Astrocyte of the cerebellum (primary cell): ENCODE results near the gene SELL.
A peak's percentile ranks its signal among the peaks of the same experiment; 100 is the strongest.

Experiments
- DNase-seq: peaks from one replicate; pipeline ENCODE4 v3.0.0-alpha.2; 2011; ENCODE audit warnings: low read depth
- H3K4me3 ChIP-seq: 2 replicates; pipeline ENCODE4 v1.5.1; 2011; ENCODE audit warnings: mild to moderate bottlenecking, low read depth, low read length, moderate library complexity
- CTCF ChIP-seq: IDR thresholded peaks from 2 replicates; pipeline ENCODE4 v1.5.1; 2012; ENCODE audit warnings: low read length, low read depth, moderate library complexity, mild to moderate bottlenecking; ENCODE audit errors: missing control alignments
- in situ Hi-C: cut with HindIII; loops from 2 replicates; pipeline ENCODE4 v1.10.0; 2017; ENCODE audit warnings: low sequenced_read_pairs

SELL gene

GRCh38 chr1:169711469-169712308 lies at the start of gene SELL:
TSS of gene SELL (minus strand) at chr1:169711620. CDS start at chr1:169711498, 122 bp downstream.
- peak; percentile 51 for DNase-seq
- in situ Hi-C loops, result no loop called here
- peak; percentile 94 for TF ChIP-seq CTCF
- H3K4me3 ChIP-seq, result peak within 1 kb of the TSS; percentile 17

GRCh38 chr1:169759038-169759437 lies 47.6 kb upstream of the SELL start:
- no peak for TF ChIP-seq CTCF
- H3K4me3 ChIP-seq, result no peak overlapping the region
- in situ Hi-C loops, result no loop called here
- no peak for DNase-seq

- TF ChIP-seq CTCF, result no peak
- no peak overlapping the region for H3K4me3 ChIP-seq
- in situ Hi-C loops, result no loop called here
- DNase-seq, result no peak
Measured at GRCh38 chr1:169753549-169753948, 42.1 kb upstream of the SELL start.

GRCh38 chr1:169750041-169750440 lies 38.6 kb upstream of the SELL start:
- in situ Hi-C loops, result no loop called here
- no peak overlapping the region for H3K4me3 ChIP-seq
- TF ChIP-seq CTCF, result no peak
- DNase-seq, result no peak

GRCh38 chr1:169746550-169746949 lies 35.1 kb upstream of the SELL start:
- TF ChIP-seq CTCF, result no peak
- no peak overlapping the region for H3K4me3 ChIP-seq
- in situ Hi-C loops, result no loop called here
- no peak for DNase-seq

GRCh38 chr1:169745015-169745861 lies 33.8 kb upstream of the SELL start:
- in situ Hi-C loops, result no loop called here
- peak; percentile 74 for DNase-seq

More at GRCh38 chr1:169745015-169745861, 33.8 kb upstream of the SELL start:
- H3K4me3 ChIP-seq, result no peak overlapping the region
- TF ChIP-seq CTCF, result no peak
